GM12892 (cell line): ENCODE measurements around the gene FOXN4.

Experiments
- POLR2A ChIP-seq: IDR thresholded peaks from 2 replicates; pipeline ENCODE4 v1.6.1; 2011; ENCODE audit warnings: low read depth, low read length, control low read depth
- POLR2AphosphoS5 ChIP-seq: IDR thresholded peaks from 2 replicates; pipeline ENCODE4 v1.6.1; 2011; ENCODE audit warnings: low read depth, low read length, control low read depth
- TAF1 ChIP-seq: IDR thresholded peaks from 2 replicates; pipeline ENCODE4 v1.6.1; 2011; ENCODE audit warnings: low read depth, mild to moderate bottlenecking, control low read depth, low read length, borderline replicate concordance

DNA sequence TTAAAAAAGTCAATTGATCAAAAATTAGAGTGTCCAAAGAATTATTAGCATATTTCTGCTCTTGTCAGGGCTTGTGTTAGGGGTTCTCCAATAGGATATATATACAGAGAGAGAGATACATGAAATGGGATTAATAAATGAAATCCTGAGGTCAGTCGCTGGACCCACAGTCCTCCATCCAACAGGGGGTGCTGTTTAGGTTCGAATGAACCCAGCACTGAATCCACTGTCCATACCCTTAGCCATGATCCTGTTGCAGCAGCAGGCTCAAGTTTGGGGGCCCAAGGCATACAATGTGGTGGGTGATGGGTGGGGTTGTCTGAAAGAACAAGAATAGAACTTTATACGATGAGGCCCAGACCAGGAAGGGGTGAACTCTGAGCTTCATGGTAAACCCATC is 37.8 kb upstream of the FOXN4 start:
- TF ChIP-seq POLR2AphosphoS5 (no peak), POLR2A (no peak), TAF1 (no peak)
